Measurements from ENCODE around the gene GTF2IRD1.

- TF ChIP-seq CTCF (conservative IDR thresholded peaks at IDR 0.05 in 1 of 2, IDR thresholded peaks at IDR 0.05 in 1 of 2; ENCODE audit: low read depth in 1 of 2, low read length in 2 of 2) (no peak), EZH2 (IDR thresholded peaks at IDR 0.05; ENCODE audit: low read length, missing control alignments) (no peak)
These were observed 15.4 kb upstream of the GTF2IRD1 start for GRCh38 chr7:74438327-74438726.
